ENCODE measurements around the gene NYNRIN.

The NYNRIN gene

DNA sequence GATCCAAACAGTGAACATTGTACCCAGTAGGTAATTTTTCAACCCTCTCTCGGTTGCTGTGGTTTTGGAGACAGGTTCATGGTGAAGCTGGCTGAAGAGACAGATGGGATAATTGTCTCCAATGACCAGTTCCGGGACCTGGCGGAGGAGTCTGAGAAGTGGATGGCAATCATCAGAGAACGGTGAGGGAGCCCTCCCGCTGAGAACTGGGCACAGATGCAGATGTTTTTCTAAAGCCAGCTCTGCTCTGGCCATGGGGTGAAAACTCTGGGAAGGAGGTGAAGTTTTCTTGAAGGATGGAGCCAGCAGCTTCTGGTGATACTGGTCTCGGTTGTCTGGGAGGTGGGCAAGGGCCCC lies 37.2 kb downstream of the NYNRIN start:
- ChIA-PET POLR2A (interaction anchor here (1.1 kb wide), 1 partner anchor 102 kb away, joined by 3 read pairs; no protein-coding TSS in a partner anchor), CTCF (interaction anchor here (0.7 to 10.2 kb wide), 19 partner anchors 10 to 275 kb away, joined by 3 to 629 read pairs (median 7); partner anchors contain the start of genes ADCY4, CIDEB, DHRS1 and IRF9)

DNA sequence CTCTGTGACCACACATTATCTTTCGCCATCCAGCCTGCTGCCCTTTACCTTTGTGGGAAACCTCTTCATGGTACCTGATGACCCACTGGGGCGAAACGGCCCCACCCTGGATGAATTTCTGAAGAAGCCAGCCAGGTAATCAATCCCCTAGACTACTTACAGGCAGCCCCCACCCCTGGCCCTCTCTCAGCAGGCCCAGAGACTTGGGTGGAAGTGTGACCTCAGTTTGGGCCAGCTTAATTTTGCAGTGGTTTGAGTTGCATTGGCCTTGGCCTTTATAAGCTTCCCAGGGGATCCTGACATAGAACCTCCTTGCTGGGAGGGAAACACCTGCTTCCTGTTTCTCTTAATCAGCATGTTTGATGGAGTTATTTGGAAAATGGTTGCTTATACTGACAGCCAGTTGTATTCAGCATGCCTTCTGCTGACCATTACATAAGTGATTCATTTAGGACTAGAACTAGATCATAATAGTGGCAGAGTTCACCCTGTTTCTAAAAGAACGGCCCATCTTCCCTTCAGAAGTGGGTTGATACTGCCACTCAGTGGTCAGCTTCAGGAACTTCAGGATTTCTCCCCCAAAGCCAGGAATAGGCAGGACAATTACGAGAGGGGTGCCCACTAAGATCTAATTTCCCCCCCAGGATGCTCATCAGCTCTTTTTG lies 37.7 kb downstream of the NYNRIN start:
- DNase-seq (ENCODE audit: extremely low spot score), result peak; percentile 70
- POLR2A ChIA-PET, result interaction anchor here (0.6 to 1.2 kb wide), 4 partner anchors 103 to 278 kb away, joined by 3 to 9 read pairs (median 4); partner anchors contain the start of gene TINF2
- CTCF ChIA-PET, result interaction anchor here (0.7 to 10.2 kb wide), 27 partner anchors 10 to 275 kb away, joined by 3 to 629 read pairs (median 5); partner anchors contain the start of genes ADCY4, CIDEB, DHRS1 and IRF9

More for the DNA sequence above, 37.2 kb downstream of the NYNRIN start:
- DNase-seq (ENCODE audit: extremely low spot score), result no peak
- TF ChIP-seq, protein P1, sequence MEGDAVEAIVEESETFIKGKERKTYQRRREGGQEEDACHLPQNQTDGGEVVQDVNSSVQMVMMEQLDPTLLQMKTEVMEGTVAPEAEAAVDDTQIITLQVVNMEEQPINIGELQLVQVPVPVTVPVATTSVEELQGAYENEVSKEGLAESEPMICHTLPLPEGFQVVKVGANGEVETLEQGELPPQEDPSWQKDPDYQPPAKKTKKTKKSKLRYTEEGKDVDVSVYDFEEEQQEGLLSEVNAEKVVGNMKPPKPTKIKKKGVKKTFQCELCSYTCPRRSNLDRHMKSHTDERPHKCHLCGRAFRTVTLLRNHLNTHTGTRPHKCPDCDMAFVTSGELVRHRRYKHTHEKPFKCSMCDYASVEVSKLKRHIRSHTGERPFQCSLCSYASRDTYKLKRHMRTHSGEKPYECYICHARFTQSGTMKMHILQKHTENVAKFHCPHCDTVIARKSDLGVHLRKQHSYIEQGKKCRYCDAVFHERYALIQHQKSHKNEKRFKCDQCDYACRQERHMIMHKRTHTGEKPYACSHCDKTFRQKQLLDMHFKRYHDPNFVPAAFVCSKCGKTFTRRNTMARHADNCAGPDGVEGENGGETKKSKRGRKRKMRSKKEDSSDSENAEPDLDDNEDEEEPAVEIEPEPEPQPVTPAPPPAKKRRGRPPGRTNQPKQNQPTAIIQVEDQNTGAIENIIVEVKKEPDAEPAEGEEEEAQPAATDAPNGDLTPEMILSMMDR (IDR thresholded peaks at IDR 0.05; ENCODE audit: control extremely low read depth, extremely low read depth, low read depth, missing control alignments), result no peak

DNA sequence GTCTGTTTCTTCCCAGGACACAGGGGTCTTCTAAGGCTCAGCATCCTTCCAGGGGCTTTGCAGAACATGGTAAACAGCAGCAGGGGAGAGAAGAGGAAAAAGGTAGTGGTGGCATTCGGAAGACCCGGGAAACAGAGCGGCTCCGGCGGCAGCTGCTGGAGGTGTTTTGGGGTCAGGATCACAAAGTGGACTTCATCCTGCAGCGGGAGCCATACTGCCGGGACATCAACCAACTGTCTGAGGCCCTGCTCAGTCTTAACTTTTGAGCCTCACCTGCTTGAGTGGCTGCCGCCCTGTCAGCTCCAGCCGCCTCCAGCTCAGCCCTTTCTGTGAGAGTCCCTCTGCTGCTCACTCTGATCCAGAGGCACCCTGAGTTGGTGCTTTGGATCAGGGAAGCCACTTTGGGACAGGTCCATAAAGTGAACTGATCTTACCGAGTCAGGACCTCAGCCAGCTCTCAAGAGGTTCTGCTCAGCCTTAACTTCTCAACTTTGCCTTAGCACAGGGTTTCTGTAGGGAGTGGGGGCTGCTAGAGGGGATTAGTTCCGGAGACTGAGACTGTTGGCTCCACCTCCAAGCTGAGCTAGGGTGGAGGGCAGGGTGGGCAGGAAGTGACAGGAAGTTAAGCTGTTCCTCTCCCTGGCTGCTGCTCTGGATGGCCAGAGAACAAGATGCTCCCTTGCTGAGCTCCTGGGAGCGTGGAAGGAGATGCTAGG lies 38.4 kb downstream of the NYNRIN start:
- POLR2A ChIA-PET, result interaction anchor here (0.6 to 1.4 kb wide), 5 partner anchors 104 to 279 kb away, joined by 3 to 9 read pairs (median 3); partner anchors contain the start of gene TINF2
- CTCF ChIA-PET, result interaction anchor here (0.8 to 10.2 kb wide), 25 partner anchors 11 to 276 kb away, joined by 3 to 629 read pairs (median 5); partner anchors contain the start of genes ADCY4, CIDEB, DHRS1 and IRF9
- no peak for DNase-seq (ENCODE audit: extremely low spot score)
- TF ChIP-seq, protein P1 (IDR thresholded peaks at IDR 0.05; ENCODE audit: control extremely low read depth, extremely low read depth, low read depth, missing control alignments), result no peak

More for the DNA sequence above, 37.7 kb downstream of the NYNRIN start:
- TF ChIP-seq, protein P1 (IDR thresholded peaks at IDR 0.05; ENCODE audit: control extremely low read depth, extremely low read depth, low read depth, missing control alignments), result peak; percentile 68

DNA sequence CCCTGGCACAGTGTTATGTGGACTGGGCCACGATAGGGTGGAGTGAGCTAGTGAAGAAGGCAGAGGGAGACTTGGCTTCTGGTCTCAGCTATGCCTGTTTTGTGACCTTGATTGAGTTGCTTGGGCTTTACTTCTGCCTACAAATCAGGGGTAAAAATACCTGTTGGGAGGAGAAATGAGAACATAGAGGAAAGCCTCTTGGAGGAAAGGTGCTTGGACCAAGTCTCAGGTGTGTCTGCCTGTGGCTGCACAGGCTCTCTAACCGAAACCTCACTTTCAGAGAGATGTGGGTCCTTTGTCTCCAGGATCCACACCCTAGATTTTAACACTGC lies 38.9 kb downstream of the NYNRIN start:
- TF ChIP-seq, protein P1 (IDR thresholded peaks at IDR 0.05; ENCODE audit: control extremely low read depth, extremely low read depth, low read depth, missing control alignments), result no peak
- no peak for DNase-seq (ENCODE audit: extremely low spot score)
- CTCF ChIA-PET, result interaction anchor here (1.0 to 10.2 kb wide), 18 partner anchors 12 to 277 kb away, joined by 3 to 629 read pairs (median 5); partner anchors contain the start of genes ADCY4, CIDEB, IRF9 and LTB4R
- POLR2A ChIA-PET, result interaction anchor here (1.2 to 1.4 kb wide), 2 partner anchors 104 to 195 kb away, joined by 3 to 4 read pairs; partner anchors contain the start of gene TINF2

DNA sequence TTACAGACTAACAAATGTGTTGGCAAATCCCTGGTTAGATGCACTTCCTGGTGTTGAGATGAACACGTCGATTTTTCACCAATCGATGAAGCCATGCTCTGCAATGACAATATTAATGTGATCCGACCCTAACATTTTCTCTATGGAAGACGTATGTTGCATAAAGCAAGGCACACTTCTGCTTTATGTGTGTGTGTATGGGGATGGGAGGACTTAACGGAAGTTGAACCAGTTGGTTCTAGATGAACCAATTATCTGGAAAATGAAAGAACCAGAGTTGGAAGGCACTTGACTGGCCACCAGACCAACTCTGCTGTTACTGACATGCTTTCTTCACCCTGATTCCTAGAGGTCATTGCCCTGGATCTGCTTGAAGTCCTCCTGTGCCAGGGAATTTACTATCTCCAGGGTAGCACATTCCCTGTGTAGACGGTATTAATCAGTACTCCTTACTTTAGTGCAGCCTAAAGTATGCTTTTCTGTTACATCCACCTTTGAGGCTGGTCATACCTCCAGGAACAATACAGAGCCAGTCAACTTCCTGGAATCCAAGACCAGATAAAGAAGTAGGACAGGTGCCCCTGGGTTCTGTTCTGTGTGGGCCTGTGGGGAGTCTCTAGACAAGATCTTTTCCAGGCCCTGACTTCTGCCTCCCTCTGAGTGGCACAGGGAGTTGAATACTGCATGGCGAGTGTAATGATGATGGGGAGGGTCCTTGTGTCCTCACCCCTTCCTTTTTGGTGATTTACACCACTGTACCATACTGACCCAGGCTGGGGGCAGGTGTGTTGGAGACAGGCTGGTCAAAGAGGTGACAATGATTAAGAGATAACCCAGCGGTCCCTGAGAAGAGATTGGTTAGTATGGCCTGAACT lies 39.7 kb downstream of the NYNRIN start:
- ChIA-PET CTCF (interaction anchor here (1.1 to 10.2 kb wide), 5 partner anchors 12 to 203 kb away, joined by 3 to 629 read pairs (median 41); partner anchors contain the start of genes ADCY4, CIDEB, LTB4R and LTB4R2), POLR2A (interaction anchor here (1.4 kb wide), 1 partner anchor 105 kb away, joined by 3 read pairs; no protein-coding TSS in a partner anchor)
- DNase-seq (ENCODE audit: extremely low spot score), result no peak
- TF ChIP-seq, protein P1 (IDR thresholded peaks at IDR 0.05; ENCODE audit: control extremely low read depth, extremely low read depth, low read depth, missing control alignments), result no peak

All from GM10248 (cell line).